WI38 (cell line): Measurements from ENCODE around the gene WHAMM.
"Not testable (repeated sequence)": the region's sequence is repeated elsewhere in the genome, so short reads cannot be mapped to it uniquely, and the experiment has no call there.

Experiments
- H3K4me3 ChIP-seq: 2 replicates; pipeline ENCODE4 v1.5.1; 2011; ENCODE audit warnings: low read depth, mild to moderate bottlenecking, control low read depth, low read length
- TF ChIP-seq, protein P1 (sequence below): IDR thresholded peaks from 2 replicates; pipeline ENCODE4 v1.5.1; 2012; ENCODE audit warnings: low read depth, mild to moderate bottlenecking, control low read depth, low read length

The WHAMM gene

GRCh38 chr15:82855286-82856100 is 46.1 kb downstream of the WHAMM start:
- peak overlapping the region; percentile 21; the same call in 1 of the 2 replicates for H3K4me3 ChIP-seq
- TF ChIP-seq, protein P1, sequence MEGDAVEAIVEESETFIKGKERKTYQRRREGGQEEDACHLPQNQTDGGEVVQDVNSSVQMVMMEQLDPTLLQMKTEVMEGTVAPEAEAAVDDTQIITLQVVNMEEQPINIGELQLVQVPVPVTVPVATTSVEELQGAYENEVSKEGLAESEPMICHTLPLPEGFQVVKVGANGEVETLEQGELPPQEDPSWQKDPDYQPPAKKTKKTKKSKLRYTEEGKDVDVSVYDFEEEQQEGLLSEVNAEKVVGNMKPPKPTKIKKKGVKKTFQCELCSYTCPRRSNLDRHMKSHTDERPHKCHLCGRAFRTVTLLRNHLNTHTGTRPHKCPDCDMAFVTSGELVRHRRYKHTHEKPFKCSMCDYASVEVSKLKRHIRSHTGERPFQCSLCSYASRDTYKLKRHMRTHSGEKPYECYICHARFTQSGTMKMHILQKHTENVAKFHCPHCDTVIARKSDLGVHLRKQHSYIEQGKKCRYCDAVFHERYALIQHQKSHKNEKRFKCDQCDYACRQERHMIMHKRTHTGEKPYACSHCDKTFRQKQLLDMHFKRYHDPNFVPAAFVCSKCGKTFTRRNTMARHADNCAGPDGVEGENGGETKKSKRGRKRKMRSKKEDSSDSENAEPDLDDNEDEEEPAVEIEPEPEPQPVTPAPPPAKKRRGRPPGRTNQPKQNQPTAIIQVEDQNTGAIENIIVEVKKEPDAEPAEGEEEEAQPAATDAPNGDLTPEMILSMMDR: no peak

DNA sequence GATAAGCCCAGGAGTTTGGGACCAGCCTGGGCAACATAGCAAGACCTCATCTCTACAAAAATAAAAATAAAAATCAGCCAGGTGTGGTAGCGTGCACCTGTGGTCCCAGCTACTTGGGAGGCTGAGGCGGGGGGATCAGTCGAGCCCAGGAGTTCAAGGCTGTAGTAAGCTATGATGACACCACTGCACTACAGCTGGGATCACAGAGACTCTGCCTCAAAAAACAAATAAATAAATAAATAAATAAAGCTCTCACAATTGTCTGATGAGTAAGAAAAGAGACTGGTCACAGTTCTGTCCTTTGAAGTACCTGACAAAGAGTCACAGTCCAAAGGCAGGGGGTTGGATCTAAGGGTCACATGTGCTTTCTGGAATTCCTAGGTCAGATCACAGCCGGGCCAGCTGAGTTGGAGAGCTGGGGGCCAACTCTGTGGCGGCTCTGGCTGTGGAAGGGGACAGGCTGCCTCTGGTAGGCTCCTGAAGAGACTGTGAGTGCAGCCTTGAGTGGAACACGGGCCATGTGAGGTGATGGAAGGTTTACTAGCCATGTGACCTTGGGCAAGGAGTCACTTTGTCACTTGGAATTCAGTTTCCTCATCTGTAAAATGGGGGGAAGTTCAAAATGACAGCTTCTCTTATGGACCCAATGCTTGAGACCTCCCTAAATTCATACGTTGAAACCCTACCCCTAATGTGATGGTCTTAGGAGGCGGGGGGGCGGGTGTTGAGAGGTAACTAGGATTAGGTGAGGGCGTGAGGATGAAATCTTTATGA is 47.2 kb downstream of the WHAMM start:
- TF ChIP-seq, protein P1: no peak
- H3K4me3 ChIP-seq: no peak overlapping the region

DNA sequence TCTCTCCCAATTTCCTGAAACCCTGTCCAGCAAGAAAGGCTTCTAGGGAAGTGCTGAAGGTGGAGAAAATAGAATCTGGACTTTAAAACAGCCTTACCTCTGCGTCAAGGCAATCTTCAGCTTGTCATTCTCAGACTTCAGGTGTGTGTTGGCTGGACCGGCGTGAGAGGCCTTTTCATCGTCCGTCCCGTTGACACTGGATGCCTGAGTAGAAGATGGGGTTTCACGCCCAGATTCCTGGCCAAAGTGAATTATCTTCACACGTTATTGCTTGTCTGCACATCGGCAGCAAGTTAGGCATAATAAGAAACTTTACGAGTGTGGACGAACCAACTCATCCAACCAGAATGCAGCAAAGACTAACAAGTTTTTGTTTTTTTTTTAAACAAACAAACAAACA is 49.5 kb downstream of the WHAMM start:
- TF ChIP-seq, protein P1: no peak
- H3K4me3 ChIP-seq: no peak overlapping the region

DNA sequence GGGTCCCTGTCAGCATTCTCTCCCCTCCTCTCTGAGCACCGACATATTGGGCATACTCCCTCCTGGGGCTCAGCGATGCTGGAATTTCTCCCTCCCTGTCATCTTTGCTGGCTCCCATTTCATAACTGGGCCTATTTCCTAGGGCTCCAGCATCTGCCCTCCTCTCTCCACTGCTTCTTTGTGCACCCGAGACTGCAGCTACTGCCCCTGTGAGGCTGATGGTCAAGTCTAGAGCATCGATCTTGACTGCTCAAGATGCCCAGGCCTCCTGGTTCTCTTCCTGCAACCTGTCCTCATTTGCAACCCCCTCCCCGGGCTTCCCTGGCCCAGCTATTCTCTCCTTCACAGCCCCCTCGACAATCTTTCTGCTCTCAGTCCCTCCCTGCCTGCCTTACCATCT is 53.5 kb downstream of the WHAMM start:
- TF ChIP-seq, protein P1: no peak
- H3K4me3 ChIP-seq: no peak overlapping the region

DNA sequence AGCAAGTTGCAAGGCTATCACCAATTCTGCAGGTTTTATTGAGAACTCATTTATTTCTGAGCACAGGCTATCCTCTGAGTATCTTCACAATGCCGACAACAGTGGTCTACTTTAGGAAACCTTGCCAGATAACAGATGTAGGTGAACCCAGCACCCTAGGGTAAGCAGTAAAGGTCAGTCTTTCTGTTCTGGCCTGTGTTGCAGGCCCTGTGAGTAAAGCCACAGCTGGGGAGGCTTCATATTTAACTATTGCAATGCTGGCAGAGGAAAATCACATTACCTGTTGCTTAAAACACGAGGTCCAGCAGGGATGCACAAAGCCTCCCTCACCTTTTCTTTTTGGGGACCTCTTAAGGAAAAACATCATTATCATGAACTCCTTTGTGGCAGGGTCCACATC is 55.5 kb downstream of the WHAMM start:
- TF ChIP-seq, protein P1: no peak
- H3K4me3 ChIP-seq: no peak overlapping the region

DNA sequence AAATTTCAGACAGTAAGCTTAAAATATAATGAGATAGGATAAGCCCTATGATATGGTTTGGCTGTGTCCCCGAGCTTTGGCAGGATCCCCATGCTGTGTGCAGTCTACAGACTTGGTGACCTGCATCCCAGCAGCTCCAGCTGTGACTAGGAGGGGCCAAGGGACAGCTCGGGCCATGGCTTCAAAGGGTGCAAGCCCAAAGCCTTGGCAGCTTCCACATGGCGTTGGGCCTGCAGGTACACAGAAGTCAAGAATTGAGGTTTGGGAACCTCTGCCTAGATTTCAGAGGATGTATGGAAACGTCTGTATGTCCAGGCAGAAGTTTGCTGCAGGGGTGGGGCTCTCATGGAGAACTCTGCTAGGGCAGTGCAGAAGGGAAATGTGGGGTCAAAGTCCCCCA is 56.2 kb downstream of the WHAMM start:
- not testable (repeated sequence) for H3K4me3 ChIP-seq

DNA sequence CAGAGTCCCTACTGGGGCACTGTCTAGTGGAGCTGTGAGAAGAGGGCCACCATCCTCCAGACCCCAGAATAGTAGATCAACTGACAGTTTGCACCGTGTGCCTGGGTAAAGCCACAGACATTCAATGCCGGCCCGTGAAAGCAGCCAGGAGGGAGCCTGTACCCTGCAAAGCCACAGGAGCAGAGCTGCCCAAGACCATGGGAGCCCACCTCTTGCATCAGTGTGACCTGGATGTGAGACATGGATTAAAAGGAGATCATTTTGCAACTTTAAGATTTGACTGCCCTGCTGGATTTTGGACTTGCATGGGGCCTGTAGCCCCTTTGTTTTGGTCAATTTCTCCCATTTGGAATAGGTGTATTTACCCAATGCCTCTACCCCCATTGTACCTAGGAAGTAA is 56.6 kb downstream of the WHAMM start:
- H3K4me3 ChIP-seq: not testable (repeated sequence)

DNA sequence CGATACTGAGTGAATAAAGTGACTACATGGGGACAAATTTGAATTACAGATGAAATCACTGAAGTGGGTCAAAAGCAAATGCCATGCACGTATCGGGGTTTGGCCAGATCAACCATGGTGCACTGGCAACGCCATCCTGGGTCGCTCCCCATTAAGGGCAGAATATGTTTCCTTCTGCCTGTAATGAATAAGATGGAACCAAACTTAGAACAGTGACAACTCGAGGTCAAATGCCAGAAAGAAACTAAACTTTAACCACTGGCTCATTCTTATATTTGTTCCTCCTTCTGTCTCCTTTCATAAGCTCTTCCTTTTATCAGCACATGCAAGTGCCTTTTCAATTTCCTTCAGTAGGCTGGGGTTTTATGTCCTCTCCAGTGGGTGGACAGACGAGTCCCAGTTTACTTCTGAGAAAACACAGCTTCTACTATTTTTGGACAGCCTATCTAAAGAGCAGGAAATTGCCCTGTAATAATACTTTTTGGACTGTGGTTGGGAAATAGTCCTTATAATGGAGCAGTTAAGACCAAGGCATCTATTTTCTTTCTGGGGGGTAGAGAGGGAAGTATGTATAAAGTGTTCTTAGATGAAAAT is 61.4 kb downstream of the WHAMM start:
- no peak overlapping the region for H3K4me3 ChIP-seq
- TF ChIP-seq, protein P1: no peak
